Gastroesophageal sphincter (tissue), 3 donors: ENCODE measurements around the gene ELMOD3.

Experiments used
- CTCF ChIP-seq, 4 experiments: fragments of 200-600 bp in 2 of 4; fragments of 450-650 bp in 2 of 4; sonication (generic) in 1 of 4; IDR thresholded peaks; one replicate each; pipeline ENCODE4 v1.5.1; 2017 to 2019; ENCODE audit warnings: antibody characterized with exemption in 4 of 4, mild to moderate bottlenecking in 2 of 4, moderate library complexity in 2 of 4
- POLR2AphosphoS5 ChIP-seq: sonication (generic); formaldehyde crosslinking; IDR thresholded peaks from one replicate; pipeline ENCODE4 v1.6.1; 2017; ENCODE audit warnings: antibody characterized with exemption

- TF ChIP-seq CTCF (IDR thresholded peaks at IDR 0.05), result no peak
- TF ChIP-seq POLR2AphosphoS5, result no peak
Measured at GRCh38 chr2:85334928-85335327, 19.6 kb upstream of the ELMOD3 start.
